Neural progenitor cell (in vitro differentiated cells): ENCODE measurements around the gene PCGF5. TPM values are rescaled to one million over a fixed set of nuclear protein-coding genes. Genes with fewer than 3 reads are reported as not detected.

ENCODE experiments used
- DNase-seq: peaks from one replicate; pipeline ENCODE4 v3.0.0-alpha.2; 2016; ENCODE audit warnings: low spot score
- H2AFZ ChIP-seq: fragments of 200-600 bp; sonication (generic); replicated peaks from 2 replicates; pipeline ENCODE4 v1.6.1; 2016; ENCODE audit warnings: antibody characterized with exemption
- H3F3A ChIP-seq: fragments of 200-600 bp; sonication (generic); 2 replicates; pipeline ENCODE4 v1.6.1; 2016; ENCODE audit warnings: antibody characterized with exemption, low read depth
- H3K27ac ChIP-seq: fragments of 200-600 bp; sonication (generic); 2 replicates; pipeline ENCODE4 v1.5.1; 2016; ENCODE audit warnings: mild to moderate bottlenecking
- H3K27me3 ChIP-seq: fragments of 200-600 bp; sonication (generic); 2 replicates; pipeline ENCODE4 v1.6.1; 2016; ENCODE audit warnings: mild to moderate bottlenecking, moderate library complexity
- H3K36me3 ChIP-seq: fragments of 200-600 bp; sonication (generic); 2 replicates; pipeline ENCODE4 v1.5.1; 2016
- H3K4me1 ChIP-seq: fragments of 200-600 bp; sonication (generic); 2 replicates; pipeline ENCODE4 v1.6.1; 2016; ENCODE audit warnings: mixed run types
- H3K4me2 ChIP-seq: fragments of 200-600 bp; sonication (generic); 2 replicates; pipeline ENCODE4 v1.6.1; 2016
- H3K4me3 ChIP-seq: fragments of 200-600 bp; sonication (generic); 2 replicates; pipeline ENCODE4 v1.5.1; 2016
- H3K79me2 ChIP-seq: fragments of 200-600 bp; sonication (generic); 2 replicates; pipeline ENCODE4 v1.6.1; 2016; ENCODE audit warnings: low read depth
- H3K9ac ChIP-seq: fragments of 200-600 bp; sonication (generic); 2 replicates; pipeline ENCODE4 v1.6.1; 2016
- H3K9me3 ChIP-seq: fragments of 200-600 bp; sonication (generic); 2 replicates; pipeline ENCODE4 v1.5.1; 2016; ENCODE audit warnings: low read depth
- H4K20me1 ChIP-seq: fragments of 200-600 bp; sonication (generic); 2 replicates; pipeline ENCODE4 v1.6.1; 2016; ENCODE audit warnings: low read depth
- H3K27ac Mint-ChIP-seq: 3 replicates; pipeline ENCODE4 v1.8.0; 2021; ENCODE audit warnings: mixed read lengths
- H3K27me3 Mint-ChIP-seq: 2 replicates; pipeline ENCODE4 v1.8.0; 2022; ENCODE audit warnings: low read depth, mild to moderate bottlenecking, inconsistent platforms, moderate library complexity, mixed read lengths; ENCODE audit not compliant: insufficient read depth
- H3K36me3 Mint-ChIP-seq: 3 replicates; pipeline ENCODE4 v1.8.0; 2021; ENCODE audit warnings: mixed read lengths
- H3K4me1 Mint-ChIP-seq: 3 replicates; pipeline ENCODE4 v1.8.0; 2021; ENCODE audit warnings: mixed read lengths
- H3K4me3 Mint-ChIP-seq: 3 replicates; pipeline ENCODE4 v1.8.0; 2021; ENCODE audit warnings: mild to moderate bottlenecking, moderate library complexity, mixed read lengths
- H3K9me3 Mint-ChIP-seq: 3 replicates; pipeline ENCODE4 v1.8.0; 2020; ENCODE audit warnings: mixed read lengths
- EZH2 ChIP-seq: fragments of 200-600 bp; sonication (generic); IDR thresholded peaks from 2 replicates; pipeline ENCODE4 v1.6.1; 2017; ENCODE audit warnings: antibody characterized with exemption, mild to moderate bottlenecking, moderate library complexity
- EZH2phosphoT487 ChIP-seq: fragments of 200-600 bp; sonication (generic); IDR thresholded peaks from 2 replicates; pipeline ENCODE4 v1.6.1; 2017; ENCODE audit warnings: antibody characterized with exemption
- total RNA-seq: library from RNA; depleted of rRNA; stranded (reverse); fragments of >200 nt; gene quantifications from 2 replicates; pipeline ENCODE4 v1.2.3, GENCODE V29; 2015; ENCODE audit warnings: low replicate concordance
- TF ChIP-seq, protein P1 (sequence below): fragments of 200-600 bp; sonication (generic); IDR thresholded peaks from 2 replicates; pipeline ENCODE4 v1.5.1; 2017; ENCODE audit warnings: antibody characterized with exemption, mild to moderate bottlenecking

PCGF5 gene
- total RNA-seq, 1 donor from 2014 or later = 6.1 TPM

- no peak overlapping the region for H3K4me2 ChIP-seq
- Mint-ChIP-seq H3K36me3 (no peaks in the 10 kb centered on the region), H3K4me3 (no peak overlapping the region), H3K4me1 (peaks cover 4% of the 10 kb centered on the region), H3K27ac (no peak overlapping the region), H3K27me3 (peaks cover 11% of the 10 kb centered on the region), H3K9me3 (no peaks in the 10 kb centered on the region)
- H3K27me3 ChIP-seq = peaks cover 79% of the 10 kb centered on the region
- TF ChIP-seq EZH2 (no peak), EZH2phosphoT487 (no peak)
- TF ChIP-seq, protein P1, sequence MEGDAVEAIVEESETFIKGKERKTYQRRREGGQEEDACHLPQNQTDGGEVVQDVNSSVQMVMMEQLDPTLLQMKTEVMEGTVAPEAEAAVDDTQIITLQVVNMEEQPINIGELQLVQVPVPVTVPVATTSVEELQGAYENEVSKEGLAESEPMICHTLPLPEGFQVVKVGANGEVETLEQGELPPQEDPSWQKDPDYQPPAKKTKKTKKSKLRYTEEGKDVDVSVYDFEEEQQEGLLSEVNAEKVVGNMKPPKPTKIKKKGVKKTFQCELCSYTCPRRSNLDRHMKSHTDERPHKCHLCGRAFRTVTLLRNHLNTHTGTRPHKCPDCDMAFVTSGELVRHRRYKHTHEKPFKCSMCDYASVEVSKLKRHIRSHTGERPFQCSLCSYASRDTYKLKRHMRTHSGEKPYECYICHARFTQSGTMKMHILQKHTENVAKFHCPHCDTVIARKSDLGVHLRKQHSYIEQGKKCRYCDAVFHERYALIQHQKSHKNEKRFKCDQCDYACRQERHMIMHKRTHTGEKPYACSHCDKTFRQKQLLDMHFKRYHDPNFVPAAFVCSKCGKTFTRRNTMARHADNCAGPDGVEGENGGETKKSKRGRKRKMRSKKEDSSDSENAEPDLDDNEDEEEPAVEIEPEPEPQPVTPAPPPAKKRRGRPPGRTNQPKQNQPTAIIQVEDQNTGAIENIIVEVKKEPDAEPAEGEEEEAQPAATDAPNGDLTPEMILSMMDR = no peak
- no peak overlapping the region for H3K4me3 ChIP-seq
- no peaks in the 10 kb centered on the region for H3K36me3 ChIP-seq
- DNase-seq = no peak
- H3K4me1 ChIP-seq = no peaks in the 10 kb centered on the region
- no peaks in the 10 kb centered on the region for H3K9me3 ChIP-seq
- no peaks in the 10 kb centered on the region for H3F3A ChIP-seq
- H3K9ac ChIP-seq = no peak overlapping the region
- no peak overlapping the region for H3K27ac ChIP-seq
- no peaks in the 10 kb centered on the region for H3K79me2 ChIP-seq
- H2AFZ ChIP-seq = no peak overlapping the region
- peaks cover 3% of the 10 kb centered on the region for H4K20me1 ChIP-seq
These were observed 5.1 kb upstream of the PCGF5 start for GRCh38 chr10:91215384-91215783.

DNA sequence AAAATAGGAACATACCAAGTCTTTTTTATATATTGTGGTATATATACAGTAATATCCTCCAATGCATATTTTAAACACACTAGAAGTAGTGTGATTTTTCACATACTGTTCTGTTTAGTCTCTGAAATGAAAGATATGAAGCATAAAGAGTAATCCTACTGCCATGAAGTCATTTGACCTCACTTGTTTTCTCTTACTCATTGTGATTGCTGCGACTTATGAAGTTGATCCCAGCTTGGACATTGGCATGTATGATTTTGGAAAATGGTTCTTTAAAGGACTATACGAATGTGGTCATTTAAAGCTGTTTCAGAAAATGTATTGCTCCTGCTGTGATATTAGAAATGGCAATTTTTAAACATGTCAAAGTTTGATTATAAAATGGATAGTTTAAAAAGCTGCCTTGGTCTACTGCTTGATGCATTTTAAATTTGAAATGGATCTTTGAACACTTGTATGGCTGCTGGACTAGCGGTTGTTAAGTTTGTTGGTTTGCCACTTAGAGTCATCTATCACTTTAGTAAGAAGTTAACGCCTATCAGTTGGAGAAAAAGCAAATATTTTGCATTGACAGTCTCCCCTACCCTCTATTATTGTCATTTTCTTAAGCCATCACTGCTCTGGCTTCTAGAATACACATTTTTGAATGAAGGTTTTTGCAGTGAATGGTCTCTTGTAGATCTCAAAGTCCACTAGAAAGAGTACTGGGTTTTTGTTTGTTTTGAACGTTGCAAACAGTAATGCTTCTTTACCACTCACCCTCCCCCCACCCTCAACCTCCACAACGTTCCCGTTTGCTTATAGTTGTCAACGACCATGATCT, 881 bp upstream of the PCGF5 start:
- H3K4me3 Mint-ChIP-seq = peak overlapping the region; percentile 92
- Histone ChIP-seq H3K9ac (no peak overlapping the region), H2AFZ (no peak overlapping the region)

GRCh38 chr10:91220954-91221675, 652 bp downstream of the PCGF5 start:
- DNase-seq = peak; percentile 62
- H3K4me1 ChIP-seq = peaks cover 4% of the 10 kb centered on the region
- H3K27ac ChIP-seq = no peak overlapping the region
- TF ChIP-seq EZH2 (no peak), EZH2phosphoT487 (no peak)
- TF ChIP-seq, protein P1 = no peak
- no peak overlapping the region for H3K9ac ChIP-seq
- Mint-ChIP-seq H3K27me3 (peaks cover 19% of the 10 kb centered on the region), H3K4me1 (peaks cover 10% of the 10 kb centered on the region), H3K9me3 (no peaks in the 10 kb centered on the region), H3K27ac (no peak overlapping the region), H3K4me3 (peak overlapping the region; percentile 94), H3K36me3 (no peaks in the 10 kb centered on the region)
- no peaks in the 10 kb centered on the region for H3K9me3 ChIP-seq
- H3K4me2 ChIP-seq = peak overlapping the region; percentile 77
- no peaks in the 10 kb centered on the region for H3K36me3 ChIP-seq
- peak overlapping the region; percentile 91 for H3K4me3 ChIP-seq
- H3K27me3 ChIP-seq = peaks cover 71% of the 10 kb centered on the region
- H2AFZ ChIP-seq = peak overlapping the region; percentile 99
- peaks cover 3% of the 10 kb centered on the region for H4K20me1 ChIP-seq
- no peaks in the 10 kb centered on the region for H3F3A ChIP-seq
- H3K79me2 ChIP-seq = no peaks in the 10 kb centered on the region

More for the DNA sequence above, 881 bp upstream of the PCGF5 start:
- Mint-ChIP-seq H3K27ac (no peak overlapping the region), H3K36me3 (no peaks in the 10 kb centered on the region), H3K9me3 (no peaks in the 10 kb centered on the region), H3K4me1 (peaks cover 14% of the 10 kb centered on the region), H3K27me3 (peaks cover 19% of the 10 kb centered on the region)
- no peak overlapping the region for H3K27ac ChIP-seq
- no peak for DNase-seq
- peak overlapping the region; percentile 72 for H3K4me2 ChIP-seq
- peaks cover 3% of the 10 kb centered on the region for H4K20me1 ChIP-seq
- H3F3A ChIP-seq = no peaks in the 10 kb centered on the region
- peaks cover 4% of the 10 kb centered on the region for H3K4me1 ChIP-seq
- no peaks in the 10 kb centered on the region for H3K36me3 ChIP-seq
- H3K27me3 ChIP-seq = peaks cover 86% of the 10 kb centered on the region
- H3K4me3 ChIP-seq = peak overlapping the region; percentile 91
- H3K79me2 ChIP-seq = no peaks in the 10 kb centered on the region
- TF ChIP-seq EZH2 = no peak
- TF ChIP-seq EZH2phosphoT487 = peak; percentile 13
- no peaks in the 10 kb centered on the region for H3K9me3 ChIP-seq
